ENCODE measurements around the gene ABCA4.
"Not testable (repeated sequence)": the region's sequence is repeated elsewhere in the genome, so short reads cannot be mapped to it uniquely, and the experiment has no call there.

- TF ChIP-seq, protein P1, sequence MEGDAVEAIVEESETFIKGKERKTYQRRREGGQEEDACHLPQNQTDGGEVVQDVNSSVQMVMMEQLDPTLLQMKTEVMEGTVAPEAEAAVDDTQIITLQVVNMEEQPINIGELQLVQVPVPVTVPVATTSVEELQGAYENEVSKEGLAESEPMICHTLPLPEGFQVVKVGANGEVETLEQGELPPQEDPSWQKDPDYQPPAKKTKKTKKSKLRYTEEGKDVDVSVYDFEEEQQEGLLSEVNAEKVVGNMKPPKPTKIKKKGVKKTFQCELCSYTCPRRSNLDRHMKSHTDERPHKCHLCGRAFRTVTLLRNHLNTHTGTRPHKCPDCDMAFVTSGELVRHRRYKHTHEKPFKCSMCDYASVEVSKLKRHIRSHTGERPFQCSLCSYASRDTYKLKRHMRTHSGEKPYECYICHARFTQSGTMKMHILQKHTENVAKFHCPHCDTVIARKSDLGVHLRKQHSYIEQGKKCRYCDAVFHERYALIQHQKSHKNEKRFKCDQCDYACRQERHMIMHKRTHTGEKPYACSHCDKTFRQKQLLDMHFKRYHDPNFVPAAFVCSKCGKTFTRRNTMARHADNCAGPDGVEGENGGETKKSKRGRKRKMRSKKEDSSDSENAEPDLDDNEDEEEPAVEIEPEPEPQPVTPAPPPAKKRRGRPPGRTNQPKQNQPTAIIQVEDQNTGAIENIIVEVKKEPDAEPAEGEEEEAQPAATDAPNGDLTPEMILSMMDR (IDR thresholded peaks at IDR 0.05) = not testable (repeated sequence)
- not testable (repeated sequence) for TF ChIP-seq ETV6 (CRISPR knock-in tag; IDR thresholded peaks at IDR 0.05)
Measured at GRCh38 chr1:94149166-94149565, 28.2 kb upstream of the ABCA4 start.

All from WTC11 (cell line).